Stimulated activated CD4-positive, alpha-beta T cell treated with anti-CD3 and anti-CD28 coated beads, Interleukin-4, amount 100 ng/mL, for 1 hour (primary cell): ENCODE results near the gene VHLL.
A peak's percentile ranks its signal among the peaks of the same experiment; 100 is the strongest.
"Not testable (repeated sequence)": the region's sequence is repeated elsewhere in the genome, so short reads cannot be mapped to it uniquely, and the experiment has no call there.

Experiments used
- DNase-seq: peaks from one replicate; pipeline ENCODE4 v3.0.0-alpha.2; 2020

VHLL gene

DNA sequence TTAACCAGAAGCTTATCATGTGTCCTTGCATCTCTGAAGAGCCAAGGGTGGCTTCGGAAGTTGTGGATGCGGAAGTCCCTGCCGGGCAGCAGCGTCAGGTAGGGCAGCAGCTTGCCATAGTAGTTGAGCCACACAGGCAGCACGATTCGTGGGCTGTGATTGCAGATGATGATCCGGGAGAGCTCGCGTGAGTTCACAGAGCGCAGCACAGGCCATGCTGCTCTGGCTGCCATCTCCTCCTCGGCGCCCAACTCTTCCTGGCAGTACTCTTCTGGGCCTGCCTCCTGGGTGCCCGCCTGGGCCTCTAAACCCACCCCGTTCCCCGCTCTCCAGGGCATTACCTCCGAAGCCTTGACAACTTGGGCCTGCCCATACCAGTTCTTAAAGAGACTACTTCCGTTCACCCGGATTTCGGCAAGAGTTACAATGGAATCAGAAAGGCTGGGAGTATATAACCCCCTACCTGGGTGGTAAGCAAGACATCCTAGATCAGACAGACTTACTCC, at the start of gene VHLL:
TSS of gene VHLL (minus strand) at position 456 of the 506 bp plus-strand sequence. CDS start at position 338, 118 bp downstream.
- no peak for DNase-seq

DNA sequence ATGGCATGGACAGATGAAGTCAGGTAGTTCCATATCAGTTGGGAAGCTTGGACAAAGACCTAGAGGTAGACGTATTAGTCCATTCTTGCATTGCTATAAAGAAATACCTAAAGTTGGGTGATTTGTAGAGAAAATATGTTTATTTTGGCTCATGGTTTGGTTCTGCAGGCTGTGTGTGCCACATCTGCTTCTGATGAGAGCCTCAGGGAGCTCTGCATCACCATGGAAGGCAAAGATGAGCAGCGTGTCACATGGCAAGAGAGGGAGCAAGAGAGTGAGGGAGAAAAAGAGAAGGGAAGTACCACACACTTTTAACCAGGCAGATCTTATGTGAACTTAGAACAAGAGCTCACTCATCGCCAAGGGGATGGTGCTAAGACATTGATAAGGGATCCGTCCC, 48.2 kb upstream of the VHLL start:
- no peak for DNase-seq

DNA sequence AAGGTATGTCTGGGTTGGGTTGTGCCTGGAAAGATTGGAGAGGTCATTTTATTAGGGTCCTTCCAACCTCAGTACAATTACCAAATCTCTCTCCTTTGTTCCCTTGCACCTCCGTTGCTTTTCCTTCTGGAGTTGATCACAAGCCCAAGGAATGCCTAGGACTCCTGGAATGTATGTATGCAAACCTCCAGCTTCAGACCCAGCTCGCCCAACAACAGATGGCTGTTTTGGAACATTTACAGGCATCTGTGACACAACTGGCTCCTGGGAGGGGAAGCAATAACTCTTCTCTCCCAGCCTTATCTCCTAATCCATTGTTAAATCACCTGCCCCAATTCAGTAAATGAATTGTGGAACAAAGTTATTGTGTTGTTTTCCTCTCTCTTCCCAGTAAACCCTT, 47.5 kb upstream of the VHLL start:
- no peak for DNase-seq

DNA sequence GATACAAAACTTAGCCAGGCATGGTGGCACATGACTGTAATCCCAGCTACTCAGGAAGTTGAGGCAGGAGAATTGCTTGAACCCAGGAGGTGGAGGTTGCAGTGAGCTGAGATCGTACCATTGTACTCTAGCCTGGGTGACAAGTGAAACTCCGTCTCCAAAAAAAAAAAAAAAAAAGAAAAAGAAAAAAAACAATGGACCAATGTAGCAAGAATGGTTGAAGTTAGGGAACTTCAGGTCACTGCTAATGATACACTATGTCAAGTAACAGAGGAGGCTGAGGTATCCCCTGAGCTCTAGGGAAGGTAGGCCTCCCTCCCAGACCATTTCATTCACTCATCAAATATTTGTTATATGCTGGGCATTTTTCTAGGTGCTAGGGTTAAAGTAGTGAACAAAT, 46.9 kb upstream of the VHLL start:
- DNase-seq, result not testable (repeated sequence)

DNA sequence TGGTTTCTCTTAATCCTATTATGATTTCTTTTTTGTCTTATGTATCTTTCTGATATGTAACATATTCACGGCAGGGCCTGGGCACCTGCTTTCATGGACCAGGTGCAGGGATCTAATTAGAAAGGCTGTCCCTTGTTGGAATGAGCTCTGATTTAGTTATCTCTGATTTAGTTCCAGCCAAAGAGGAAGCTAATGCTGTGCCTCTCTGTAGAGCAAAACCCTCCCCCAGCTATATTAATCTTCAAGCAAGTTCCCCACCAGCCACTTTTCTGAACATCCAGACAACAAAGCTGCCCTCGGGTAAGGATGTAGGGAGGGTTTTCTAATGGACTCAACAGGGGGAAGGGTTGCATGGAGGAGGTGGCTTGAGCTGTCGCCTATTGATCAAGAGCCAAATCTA, 45.3 kb upstream of the VHLL start:
- DNase-seq, result no peak

DNA sequence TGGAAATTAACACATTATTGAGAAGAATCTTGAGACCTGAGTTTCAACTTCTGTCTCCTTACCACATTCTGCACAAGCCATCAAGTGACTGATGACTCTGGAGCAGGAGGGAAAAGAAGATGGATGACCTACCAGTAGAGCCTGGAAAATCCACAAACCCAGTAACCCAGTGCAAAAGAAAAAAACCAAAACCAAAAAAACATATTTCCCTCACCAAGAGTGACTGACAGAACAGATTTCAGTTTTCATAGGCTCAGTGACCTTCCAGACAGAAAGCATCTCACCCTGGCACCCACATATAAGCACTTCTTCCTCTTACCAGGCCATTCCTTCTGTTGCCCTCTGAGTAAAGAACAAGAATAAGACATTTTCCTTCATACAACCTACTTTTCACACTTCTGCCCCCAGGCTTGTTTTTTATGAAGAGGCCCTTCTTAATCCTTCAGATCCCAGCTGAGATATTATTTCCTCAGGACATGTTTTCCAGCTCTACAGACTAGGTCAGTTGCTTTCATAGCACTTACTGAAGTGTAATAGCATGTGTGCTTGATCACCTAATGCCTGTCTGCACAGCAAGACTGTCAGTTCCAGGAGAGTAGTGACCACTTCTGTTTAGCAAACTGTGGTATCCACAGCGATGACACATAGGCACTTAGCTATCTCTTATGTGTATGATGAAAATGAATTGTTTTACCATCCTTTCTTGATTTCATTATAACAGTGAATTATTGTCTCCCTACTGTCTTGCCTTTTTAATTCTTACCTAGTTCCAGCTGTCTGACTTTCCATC, 43.3 kb upstream of the VHLL start:
- DNase-seq, result no peak

DNA sequence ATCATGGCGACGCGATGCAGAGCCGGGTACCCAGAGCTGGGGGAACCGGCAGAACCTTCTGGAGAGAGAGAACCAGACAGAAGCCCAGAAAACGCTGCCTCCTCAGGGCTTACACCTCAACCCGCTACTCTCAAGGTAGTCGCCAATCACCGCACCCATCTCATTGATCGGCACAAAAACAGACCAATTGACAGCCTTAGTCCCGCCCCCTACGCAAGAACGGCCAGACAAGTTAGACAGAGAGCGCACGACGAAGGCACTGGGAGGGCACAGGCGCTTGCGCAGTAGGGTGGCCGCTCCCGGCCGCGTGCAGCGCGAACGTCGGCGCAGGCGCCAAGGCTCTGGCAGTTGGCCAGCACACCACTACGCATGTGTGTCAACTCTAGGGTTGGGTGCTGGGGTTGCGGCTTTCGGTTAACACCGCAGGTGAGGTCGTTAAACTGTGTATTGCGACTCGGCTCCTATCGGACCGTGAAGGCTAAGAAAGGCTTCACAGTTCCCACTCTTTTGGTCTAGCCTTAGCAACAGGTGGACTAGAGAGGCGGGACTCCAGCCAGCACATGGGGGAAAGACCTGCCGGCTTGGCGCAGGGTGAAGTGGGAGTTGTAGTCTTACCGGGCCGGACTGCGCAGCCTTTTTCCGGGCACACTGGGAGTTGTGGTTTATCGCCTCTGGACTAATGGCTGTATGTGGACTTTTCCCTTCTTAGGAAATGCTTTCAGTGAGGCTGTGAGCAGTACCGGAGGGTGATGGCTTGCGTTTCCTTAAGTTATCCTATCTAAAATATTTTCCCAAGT, 39.3 kb upstream of the VHLL start, which contains the start of the genes CCT3 and TSACC:
TSS of gene CCT3 (minus strand) at position 113 of the 797 bp plus-strand sequence. CDS start at position 5, 108 bp downstream.
TSS of gene TSACC (plus strand) at position 347 of the 797 bp plus-strand sequence. CDS start 1,232 bp downstream, outside the sequence.
- peak; percentile 99 for DNase-seq

DNA sequence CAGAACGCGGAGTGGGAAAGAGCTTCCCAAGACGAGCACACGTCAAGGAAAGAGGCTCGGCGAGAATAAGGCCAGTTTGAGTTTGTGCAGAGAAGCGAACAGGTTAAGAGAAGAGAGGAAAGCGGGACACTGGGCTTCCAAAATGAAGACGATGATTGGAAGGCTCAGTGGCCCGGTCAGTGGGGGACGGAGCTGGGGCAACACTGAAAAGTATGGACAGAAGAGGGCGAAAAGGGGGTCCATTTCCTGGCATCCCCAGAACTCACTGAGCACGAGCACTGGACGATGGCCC, 38.7 kb upstream of the VHLL start:
- peak; percentile 39 for DNase-seq

DNA sequence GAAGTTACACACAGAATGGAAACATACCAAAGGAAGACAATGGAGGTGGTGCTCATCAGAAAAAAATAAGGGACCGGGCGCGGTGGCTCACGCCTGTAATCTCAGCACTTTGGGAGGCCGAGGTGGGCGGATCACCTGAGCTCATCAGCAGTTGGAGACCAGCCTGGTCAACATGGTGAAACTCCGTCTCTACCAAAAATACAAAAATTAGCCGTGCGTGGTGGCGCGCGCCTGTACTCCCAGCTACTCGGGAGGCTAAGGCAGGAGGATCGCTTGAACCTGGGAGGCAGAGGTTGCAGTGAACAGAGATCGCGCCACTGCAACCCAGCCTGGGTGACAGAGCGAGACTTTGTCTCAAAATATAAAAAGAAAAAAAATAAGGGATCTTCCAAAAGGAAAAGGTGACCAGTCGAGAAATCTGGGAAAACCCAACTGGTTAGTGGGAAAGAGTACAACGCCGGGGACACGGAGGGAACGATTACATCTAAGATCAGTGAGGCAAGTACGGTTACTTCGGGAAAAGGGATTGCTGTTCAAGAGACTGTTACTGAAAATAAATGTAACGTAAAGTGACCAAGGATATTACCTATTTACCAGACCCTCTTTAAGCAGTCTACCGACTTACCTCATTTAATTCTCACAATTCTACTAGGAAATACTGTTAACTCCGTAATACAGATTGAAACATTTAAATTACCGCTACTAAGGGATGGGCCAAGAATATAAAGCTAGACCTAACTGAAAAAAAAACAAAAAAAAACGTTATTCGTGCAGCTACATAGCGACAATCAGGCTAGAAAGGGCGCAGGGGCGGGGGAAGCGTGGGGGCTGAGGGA, 38.2 kb upstream of the VHLL start:
- DNase-seq, result no peak

DNA sequence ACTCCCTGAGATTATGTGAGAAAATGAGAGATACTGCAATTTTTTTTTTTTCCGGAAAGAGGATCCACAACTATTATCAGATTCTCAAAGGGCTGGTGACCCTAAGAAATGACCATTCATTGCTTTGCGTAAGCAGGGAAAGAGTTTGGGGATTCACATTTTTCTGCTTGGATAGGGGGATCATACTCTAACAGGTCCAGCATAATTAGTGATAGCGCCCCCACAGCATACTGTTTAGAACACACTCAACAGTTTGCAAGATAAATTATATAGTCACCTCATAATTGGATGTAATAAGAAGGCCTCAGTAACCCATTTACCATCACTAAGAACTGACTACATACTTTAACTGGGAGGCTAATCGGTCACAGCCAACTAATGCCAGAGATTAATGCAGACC, 37.1 kb upstream of the VHLL start:
- DNase-seq, result no peak

DNA sequence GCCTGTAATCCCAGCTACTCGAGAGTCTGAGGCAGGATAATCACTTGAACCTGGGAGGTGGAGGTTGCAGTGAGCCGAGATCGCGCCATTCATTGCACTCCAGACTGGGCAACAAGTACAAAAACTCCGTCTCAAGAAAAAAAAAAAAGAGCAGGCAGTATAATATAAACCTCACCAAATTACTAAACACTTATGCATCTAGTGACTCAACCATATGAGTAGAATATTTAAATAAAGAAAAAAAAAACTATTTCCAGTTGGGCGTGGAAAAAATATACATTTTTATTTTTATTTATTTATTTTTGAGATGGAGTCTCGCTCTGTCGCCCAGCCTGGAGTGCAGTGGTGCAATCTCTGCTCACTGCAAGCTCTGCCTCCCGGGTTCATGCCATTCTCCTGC, 24.1 kb upstream of the VHLL start:
- not testable (repeated sequence) for DNase-seq

DNA sequence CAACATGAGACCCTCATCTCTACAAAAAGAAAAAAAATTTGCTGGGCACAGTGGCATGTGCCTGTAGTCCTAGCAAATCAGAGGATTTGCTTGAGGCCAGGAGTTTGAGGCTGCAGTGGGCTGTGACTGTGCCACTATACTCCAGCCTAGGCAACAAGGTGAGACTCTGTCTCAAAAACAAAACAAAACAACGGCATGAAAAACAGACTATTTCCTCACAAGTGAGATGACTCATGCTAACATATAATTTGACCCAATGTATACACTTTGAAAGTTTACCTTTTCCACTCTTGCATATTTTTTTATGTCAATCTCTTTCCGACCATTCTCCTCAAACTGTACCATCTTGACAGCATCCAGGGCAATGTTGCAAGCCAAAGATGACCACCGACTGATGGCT, 21.5 kb upstream of the VHLL start:
- no peak for DNase-seq

DNA sequence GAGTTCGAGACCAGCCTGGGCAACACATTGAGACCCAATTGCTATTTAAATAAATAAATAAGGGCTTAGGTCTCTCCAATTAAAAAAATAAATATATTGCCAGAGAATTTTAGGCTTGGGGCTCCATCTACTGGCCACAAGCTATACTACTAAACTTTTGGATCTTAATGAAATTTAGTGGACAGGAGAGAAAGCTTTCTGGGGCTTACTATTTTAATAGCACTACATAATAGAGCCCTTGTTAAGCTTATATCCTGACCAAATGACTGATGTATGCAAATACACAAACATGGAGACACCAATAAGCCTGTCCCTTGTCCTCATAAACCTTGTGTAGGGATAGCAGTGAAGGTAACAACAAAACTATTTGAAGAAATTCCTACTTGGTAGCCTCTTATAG, 20.6 kb upstream of the VHLL start:
- DNase-seq, result no peak

DNA sequence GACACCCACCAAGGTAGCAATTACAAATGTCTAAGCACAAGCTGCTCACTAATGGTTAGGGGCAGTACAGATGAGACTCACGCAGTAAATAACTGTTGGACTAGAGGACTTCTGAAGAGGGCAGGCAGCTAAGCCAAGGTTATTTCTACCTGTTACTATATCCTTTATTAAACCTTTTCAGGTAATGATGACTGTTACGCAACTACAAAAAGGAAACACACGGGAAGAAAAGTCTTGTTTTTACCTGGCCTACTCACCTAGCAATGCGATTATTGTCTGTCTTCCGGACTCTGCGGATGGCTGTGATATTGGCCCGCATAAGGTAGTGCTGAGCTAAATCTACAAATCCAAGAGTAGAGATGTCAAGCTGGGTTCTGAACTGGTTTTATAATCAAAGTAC, 17.8 kb upstream of the VHLL start:
- DNase-seq, result no peak

DNA sequence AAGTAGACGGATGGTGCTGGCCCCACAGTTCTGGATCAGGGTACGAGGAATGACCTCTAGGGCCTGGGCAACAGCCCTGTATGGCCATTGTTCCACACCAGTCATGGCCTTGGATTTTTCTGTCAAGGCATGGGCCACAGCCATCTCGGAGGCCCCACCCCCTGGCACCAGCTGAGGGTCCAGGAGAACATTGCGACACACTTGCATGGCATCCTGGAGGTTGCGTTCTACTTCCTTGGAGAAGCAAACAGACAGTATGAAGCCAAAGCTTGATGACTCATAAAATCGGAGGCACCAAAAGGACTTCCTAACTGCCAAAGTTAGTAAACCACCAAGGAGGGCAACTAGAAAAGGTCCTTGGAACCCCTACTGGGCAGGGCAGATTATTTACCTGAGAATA, 11.9 kb upstream of the VHLL start:
- no peak for DNase-seq

DNA sequence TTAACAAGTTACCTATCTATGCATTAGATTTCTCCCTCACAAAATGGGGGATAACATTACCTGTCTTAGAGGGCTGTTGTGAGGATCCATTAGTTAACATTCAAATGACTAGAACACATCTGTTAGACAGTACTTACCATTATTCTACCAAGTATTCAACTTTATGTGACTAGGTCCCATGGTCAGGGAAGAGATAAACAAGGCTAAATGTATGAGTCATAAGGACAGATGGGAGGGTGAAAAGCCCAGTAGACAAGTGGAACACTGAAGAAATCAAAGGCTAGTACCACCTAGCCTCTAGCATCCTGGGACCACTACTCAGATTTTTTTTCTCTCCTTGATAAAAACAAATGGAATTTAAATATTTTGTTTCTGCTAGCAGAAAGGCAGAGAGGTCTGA, 9.0 kb upstream of the VHLL start:
- no peak for DNase-seq

DNA sequence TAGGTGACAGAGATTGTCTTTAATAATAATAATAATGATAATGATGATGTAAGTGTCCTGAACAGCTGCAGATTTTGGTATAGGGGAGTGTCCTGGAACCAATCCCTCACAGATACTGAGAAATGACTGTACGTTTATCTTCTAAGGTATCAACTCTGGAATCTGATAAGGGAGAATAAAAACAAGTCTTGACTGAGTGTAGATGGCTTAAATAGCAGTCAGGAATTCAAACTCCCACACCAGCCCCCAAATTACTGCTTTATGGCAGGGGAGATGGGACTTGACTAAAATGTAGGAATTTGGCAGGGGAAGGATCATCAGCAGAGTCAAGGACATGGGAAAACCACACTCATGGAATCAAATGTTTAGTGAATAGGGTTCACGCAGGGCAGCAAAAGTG, 6.1 kb upstream of the VHLL start:
- DNase-seq, result no peak

DNA sequence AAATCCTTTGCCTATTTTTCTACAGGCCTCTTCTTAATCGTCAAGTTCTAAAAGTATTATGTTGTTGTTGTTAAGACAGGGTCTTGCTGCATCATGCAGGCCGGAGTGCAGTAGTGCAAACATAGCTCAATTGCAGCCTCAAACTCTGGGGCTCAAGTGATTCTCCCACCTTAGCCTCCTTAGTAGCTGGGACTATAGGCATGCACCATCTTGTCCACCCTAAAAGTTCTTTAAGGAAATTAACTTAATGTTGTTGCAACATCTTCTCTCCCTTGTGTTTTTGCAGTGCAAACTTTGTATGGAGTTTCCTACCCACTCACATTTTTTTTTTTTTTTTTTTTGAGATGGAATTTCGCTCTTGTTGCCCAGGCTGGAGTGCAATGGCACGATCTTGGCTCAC, 4.1 kb upstream of the VHLL start:
- DNase-seq, result no peak

DNA sequence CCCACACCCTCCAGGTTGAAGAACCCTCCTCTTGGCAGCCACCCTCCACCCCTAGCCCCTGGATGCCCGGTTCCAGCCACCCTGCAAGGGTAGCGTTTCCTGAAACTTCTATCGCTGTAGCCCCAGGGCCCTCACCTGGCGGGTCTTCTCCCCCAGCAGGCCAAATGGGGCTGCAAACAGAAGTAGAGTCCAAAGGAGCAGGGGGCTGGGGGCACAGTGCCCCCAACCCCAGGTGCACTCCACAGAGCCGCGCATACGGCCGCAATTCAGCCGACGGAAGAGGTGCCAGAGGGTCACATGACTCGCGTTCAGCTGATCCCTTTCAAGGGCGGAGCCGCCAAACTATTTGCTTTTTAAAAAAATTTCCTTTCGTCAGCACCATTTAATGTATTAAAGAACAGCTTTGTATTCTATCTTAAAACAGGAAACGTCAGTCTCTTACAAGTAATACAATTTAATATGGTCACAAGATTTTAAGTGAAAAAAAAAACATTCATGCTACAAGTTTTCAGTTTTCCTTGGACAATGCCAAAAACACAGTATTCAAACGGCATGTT, 3.6 kb downstream of the VHLL start, which contains the start of gene GLMP:
TSS of gene GLMP (minus strand) at position 289 of the 557 bp plus-strand sequence. CDS start at position 255, 34 bp downstream.
- DNase-seq, result peak; percentile 45

DNA sequence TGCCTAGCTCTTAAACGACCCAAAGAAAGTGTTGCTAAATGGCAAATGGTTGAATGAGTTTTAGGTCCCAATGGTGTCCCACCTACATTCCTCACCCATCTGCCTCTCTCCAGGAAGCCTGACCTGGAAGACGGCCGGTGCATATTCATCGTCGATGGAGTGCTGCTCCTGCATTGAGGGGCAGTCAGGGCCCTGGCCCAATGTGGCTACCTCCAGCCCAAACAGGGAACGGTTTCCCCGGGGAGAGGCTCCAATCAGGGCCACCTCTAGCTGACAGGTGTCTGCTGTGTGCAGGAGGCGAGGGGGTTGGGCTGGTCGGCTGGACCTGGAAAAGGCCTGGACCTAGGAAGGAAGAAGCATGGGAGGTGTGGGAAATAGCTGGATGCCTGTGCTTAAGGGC, 5.2 kb downstream of the VHLL start:
- no peak for DNase-seq

DNA sequence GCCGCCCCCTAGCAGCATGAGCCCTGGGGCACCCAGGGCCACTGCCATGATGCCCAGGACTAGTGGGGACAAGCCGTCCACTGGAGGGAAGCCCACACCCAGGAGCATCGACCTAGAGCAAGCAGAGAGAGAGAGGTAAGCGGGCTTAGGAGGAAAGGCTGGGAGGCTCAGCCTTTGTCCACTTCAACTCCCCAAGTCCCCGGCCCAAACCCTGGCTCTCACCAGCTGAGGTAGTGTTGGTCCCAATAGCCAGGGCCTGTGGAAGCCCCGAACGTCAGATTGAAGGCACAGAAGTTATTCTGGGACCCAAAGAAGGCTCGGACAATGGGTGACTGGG, 6.0 kb downstream of the VHLL start:
- no peak for DNase-seq

DNA sequence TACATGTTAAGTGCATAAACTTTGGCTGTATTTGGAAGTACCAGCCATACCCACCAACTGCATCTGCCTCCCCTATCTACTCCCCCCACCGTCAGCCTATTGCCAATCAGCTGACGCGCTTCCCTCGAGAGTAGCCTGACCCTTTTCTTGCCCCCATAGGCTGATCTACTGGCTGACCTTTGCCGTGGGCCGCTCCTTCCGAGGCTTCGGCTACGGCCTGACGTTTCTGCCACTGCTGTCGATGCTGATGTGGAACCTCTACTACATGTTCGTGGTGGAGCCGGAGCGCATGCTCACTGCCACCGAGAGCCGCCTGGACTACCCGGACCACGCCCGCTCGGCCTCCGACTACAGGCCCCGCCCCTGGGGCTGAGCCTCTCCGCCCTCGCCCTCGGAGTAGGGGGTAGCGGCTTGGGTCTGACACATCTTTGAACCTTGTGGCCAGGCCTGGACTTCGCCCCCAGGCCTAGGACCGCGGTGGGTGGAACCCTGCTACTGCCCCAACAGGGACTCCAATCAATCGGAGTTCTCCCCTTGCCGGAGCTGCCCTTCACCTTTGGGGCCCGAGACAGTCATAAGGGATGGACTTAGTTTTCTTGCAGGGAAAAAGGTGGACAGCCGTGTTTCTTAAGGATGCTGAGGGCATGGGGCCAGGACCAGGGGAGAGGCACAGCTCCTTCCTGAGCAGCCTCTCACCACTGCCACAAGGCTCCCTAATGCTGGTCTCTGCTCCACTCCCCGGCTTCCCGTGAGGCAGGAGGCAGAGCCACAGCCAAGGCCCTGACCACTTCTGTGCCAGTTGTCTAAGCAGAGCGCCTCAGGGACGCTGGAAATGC, 7.7 kb downstream of the VHLL start:
- DNase-seq, result peak; percentile 15
